ENCODE data around the gene GPR146. TPM values are rescaled to one million over a fixed set of nuclear protein-coding genes. Genes with fewer than 3 reads are reported as not detected.

Gene GPR146
- total and polyA plus RNA-seq, 9 of the 15 experiments (the other 6 are each of a cell fraction or from before 2014, with no cell fraction given) = 0.22 to 3.6 (median 0.64) TPM; not detected in 2

DNA sequence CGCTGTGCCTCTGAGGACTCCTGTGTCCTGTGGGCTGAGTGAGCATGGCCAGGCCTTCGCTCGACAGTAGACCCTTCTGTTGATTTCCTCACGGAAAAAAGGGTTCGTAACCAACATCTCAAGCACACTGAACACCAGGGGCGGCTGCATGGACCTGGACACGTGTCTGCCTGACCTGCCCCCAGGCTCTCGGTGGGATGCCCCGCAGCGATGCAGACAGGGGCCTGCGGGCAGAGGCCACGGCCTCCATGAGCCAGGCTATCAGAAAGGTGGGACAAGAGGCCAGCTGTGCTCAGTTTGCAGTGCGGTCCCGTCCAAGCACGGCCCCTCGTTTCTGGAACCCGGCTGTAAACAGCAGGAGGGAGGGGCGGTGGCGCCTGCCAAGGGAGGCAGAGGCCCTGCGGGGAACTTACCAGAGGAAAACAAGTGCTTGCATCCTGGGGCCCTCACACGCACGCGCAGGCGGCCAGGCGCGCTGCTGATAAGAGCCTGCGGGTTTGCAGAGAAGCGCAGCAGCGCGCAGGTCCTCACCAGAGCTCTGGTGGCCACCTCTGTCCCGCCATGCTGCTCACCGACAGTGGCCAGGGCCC lies 10.6 kb downstream of the GPR146 start (continued):
- TF ChIP-seq, protein P1, sequence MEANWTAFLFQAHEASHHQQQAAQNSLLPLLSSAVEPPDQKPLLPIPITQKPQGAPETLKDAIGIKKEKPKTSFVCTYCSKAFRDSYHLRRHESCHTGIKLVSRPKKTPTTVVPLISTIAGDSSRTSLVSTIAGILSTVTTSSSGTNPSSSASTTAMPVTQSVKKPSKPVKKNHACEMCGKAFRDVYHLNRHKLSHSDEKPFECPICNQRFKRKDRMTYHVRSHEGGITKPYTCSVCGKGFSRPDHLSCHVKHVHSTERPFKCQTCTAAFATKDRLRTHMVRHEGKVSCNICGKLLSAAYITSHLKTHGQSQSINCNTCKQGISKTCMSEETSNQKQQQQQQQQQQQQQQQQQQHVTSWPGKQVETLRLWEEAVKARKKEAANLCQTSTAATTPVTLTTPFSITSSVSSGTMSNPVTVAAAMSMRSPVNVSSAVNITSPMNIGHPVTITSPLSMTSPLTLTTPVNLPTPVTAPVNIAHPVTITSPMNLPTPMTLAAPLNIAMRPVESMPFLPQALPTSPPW (CRISPR knock-in tag; IDR thresholded peaks at IDR 0.05) = peak; percentile 82
- TF ChIP-seq MYBL2 (IDR thresholded peaks at IDR 0.05; ENCODE audit: low read depth) (no peak), MYBL2 (CRISPR knock-in tag; IDR thresholded peaks at IDR 0.05; ENCODE audit: borderline replicate concordance) (no peak), MAFG (tag; conservative IDR thresholded peaks at IDR 0.05) (no peak), POLR2H (tag; IDR thresholded peaks at IDR 0.05; ENCODE audit: low read depth) (no peak), ZNF212 (CRISPR knock-in tag; IDR thresholded peaks at IDR 0.05) (no peak), ZFX (CRISPR knock-in tag; IDR thresholded peaks at IDR 0.05) (peak; percentile 75), BHLHE40 (IDR thresholded peaks at IDR 0.05; ENCODE audit: low read length) (peak; percentile 90), NCOR1 (IDR thresholded peaks at IDR 0.05) (no peak), XRCC5 (IDR thresholded peaks at IDR 0.05; ENCODE audit: low read depth, low read length) (no peak), PHF20 (IDR thresholded peaks at IDR 0.05; ENCODE audit: partially characterized antibody) (no peak), FOXJ2 (tag; IDR thresholded peaks at IDR 0.05) (peak; percentile 58)
- TF ChIP-seq, protein P2, sequence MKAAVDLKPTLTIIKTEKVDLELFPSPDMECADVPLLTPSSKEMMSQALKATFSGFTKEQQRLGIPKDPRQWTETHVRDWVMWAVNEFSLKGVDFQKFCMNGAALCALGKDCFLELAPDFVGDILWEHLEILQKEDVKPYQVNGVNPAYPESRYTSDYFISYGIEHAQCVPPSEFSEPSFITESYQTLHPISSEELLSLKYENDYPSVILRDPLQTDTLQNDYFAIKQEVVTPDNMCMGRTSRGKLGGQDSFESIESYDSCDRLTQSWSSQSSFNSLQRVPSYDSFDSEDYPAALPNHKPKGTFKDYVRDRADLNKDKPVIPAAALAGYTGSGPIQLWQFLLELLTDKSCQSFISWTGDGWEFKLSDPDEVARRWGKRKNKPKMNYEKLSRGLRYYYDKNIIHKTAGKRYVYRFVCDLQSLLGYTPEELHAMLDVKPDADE (conservative IDR thresholded peaks at IDR 0.05; ENCODE audit: control insufficient read depth, low read depth, low read length) = no peak
- TF ChIP-seq, protein P3, sequence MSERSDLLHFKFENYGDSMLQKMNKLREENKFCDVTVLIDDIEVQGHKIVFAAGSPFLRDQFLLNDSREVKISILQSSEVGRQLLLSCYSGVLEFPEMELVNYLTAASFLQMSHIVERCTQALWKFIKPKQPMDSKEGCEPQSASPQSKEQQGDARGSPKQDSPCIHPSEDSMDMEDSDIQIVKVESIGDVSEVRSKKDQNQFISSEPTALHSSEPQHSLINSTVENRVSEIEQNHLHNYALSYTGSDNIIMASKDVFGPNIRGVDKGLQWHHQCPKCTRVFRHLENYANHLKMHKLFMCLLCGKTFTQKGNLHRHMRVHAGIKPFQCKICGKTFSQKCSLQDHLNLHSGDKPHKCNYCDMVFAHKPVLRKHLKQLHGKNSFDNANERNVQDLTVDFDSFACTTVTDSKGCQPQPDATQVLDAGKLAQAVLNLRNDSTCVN (CRISPR knock-in tag; IDR thresholded peaks at IDR 0.05) = no peak
